Measurements from ENCODE around the gene STX18.
"Not testable (repeated sequence)": the region's sequence is repeated elsewhere in the genome, so short reads cannot be mapped to it uniquely, and the experiment has no call there.

The STX18 gene

GRCh38 chr4:4422117-4422516 is 119.7 kb downstream of the STX18 start:
- Histone ChIP-seq H3K36me3 (ENCODE audit: control insufficient read depth, low read depth, low read length) (peaks cover 26% of the 10 kb centered on the region), H3K4me1 (ENCODE audit: control insufficient read depth, low read depth, low read length) (peaks cover 37% of the 10 kb centered on the region)
- H3K27me3 ChIP-seq (ENCODE audit: control insufficient read depth, insufficient read depth, low read length); H3K27ac ChIP-seq (ENCODE audit: low read length); H3K4me3 ChIP-seq (ENCODE audit: low read length); H3K9ac ChIP-seq (ENCODE audit: low read length); H3K9me3 ChIP-seq (ENCODE audit: control insufficient read depth, low read depth, low read length): not testable (repeated sequence)

- no peak overlapping the region for H3K9ac ChIP-seq (ENCODE audit: low read length)
- peaks cover 29% of the 10 kb centered on the region for H3K4me1 ChIP-seq (ENCODE audit: control insufficient read depth, low read depth, low read length)
- H3K27ac ChIP-seq (ENCODE audit: low read length) = no peak overlapping the region
- no peaks in the 10 kb centered on the region for H3K27me3 ChIP-seq (ENCODE audit: control insufficient read depth, insufficient read depth, low read length)
- H3K4me3 ChIP-seq (ENCODE audit: low read length) = no peak overlapping the region
- no peaks in the 10 kb centered on the region for H3K9me3 ChIP-seq (ENCODE audit: control insufficient read depth, low read depth, low read length)
- peaks cover 26% of the 10 kb centered on the region for H3K36me3 ChIP-seq (ENCODE audit: control insufficient read depth, low read depth, low read length)
Measured at GRCh38 chr4:4421356-4421755, 120.5 kb downstream of the STX18 start.

GRCh38 chr4:4420421-4420820 is 121.4 kb downstream of the STX18 start:
- no peaks in the 10 kb centered on the region for H3K27me3 ChIP-seq (ENCODE audit: control insufficient read depth, insufficient read depth, low read length)
- H3K9ac ChIP-seq (ENCODE audit: low read length) = no peak overlapping the region
- H3K9me3 ChIP-seq (ENCODE audit: control insufficient read depth, low read depth, low read length) = no peaks in the 10 kb centered on the region
- H3K36me3 ChIP-seq (ENCODE audit: control insufficient read depth, low read depth, low read length) = peaks cover 26% of the 10 kb centered on the region
- H3K4me1 ChIP-seq (ENCODE audit: control insufficient read depth, low read depth, low read length) = peaks cover 24% of the 10 kb centered on the region
- H3K27ac ChIP-seq (ENCODE audit: low read length) = no peak overlapping the region
- H3K4me3 ChIP-seq (ENCODE audit: low read length) = no peak overlapping the region

DNA sequence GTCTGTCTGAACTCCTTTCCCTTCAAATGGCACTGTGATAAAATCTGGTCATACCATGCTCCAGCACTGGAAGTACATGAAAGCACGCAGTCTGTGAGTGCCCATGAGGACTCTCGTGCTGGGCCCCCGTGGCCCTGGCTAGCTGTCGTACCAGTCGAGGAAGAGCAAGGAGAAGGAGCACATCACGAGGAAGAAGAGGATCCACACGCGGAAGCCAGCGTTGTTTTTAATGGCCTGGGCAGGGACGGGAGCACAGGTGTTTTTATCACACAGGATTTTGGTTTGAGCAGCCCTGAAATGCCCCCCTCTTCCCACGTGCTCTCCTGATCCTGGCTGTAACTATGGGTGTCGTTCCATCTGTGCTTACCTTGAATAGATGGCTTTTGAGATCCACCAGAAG is 122.0 kb downstream of the STX18 start:
- Histone ChIP-seq H3K4me1 (ENCODE audit: control insufficient read depth, low read depth, low read length) (peaks cover 22% of the 10 kb centered on the region), H3K9ac (ENCODE audit: low read length) (no peak overlapping the region), H3K4me3 (ENCODE audit: low read length) (no peak overlapping the region), H3K27me3 (ENCODE audit: control insufficient read depth, insufficient read depth, low read length) (no peaks in the 10 kb centered on the region), H3K27ac (ENCODE audit: low read length) (no peak overlapping the region), H3K9me3 (ENCODE audit: control insufficient read depth, low read depth, low read length) (no peaks in the 10 kb centered on the region), H3K36me3 (ENCODE audit: control insufficient read depth, low read depth, low read length) (peaks cover 26% of the 10 kb centered on the region)

DNA sequence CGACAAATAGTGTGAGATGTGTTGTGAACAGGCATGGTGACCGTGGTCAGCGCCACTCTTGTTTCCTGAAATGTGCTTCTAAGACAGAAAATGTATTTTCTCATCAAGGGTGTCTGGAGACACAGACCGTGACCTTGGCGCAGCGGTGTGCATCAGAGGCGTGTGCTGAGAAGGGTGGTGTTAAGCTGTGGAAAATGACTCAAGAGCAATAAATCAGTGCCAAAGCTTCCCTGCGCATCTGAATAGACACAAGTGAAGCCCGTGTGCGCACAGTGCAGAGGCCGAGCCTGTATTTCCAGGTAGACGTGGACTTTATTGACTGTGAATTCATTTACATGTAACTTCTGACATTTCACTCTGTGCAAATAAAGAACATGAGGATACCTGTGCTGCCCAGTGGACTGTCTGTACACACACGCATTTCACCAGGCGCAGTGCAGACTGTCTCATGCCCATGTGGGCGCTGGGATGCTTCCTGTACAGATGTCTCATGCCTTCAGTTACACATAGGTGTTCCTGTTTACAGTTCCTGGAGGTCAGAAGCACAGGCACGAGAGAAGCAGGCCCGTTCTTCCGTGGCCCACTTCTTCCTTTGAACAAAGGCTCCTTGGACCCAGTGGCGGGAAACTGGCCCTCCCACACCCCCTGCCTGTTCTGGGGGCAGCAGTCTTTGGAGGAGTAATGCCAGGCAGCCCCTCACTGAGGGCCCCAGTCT is 123.0 kb downstream of the STX18 start:
- Histone ChIP-seq H3K9me3 (ENCODE audit: control insufficient read depth, low read depth, low read length) (no peaks in the 10 kb centered on the region), H3K9ac (ENCODE audit: low read length) (no peak overlapping the region), H3K4me3 (ENCODE audit: low read length) (no peak overlapping the region), H3K27me3 (ENCODE audit: control insufficient read depth, insufficient read depth, low read length) (no peaks in the 10 kb centered on the region), H3K27ac (ENCODE audit: low read length) (no peak overlapping the region), H3K36me3 (ENCODE audit: control insufficient read depth, low read depth, low read length) (peaks cover 26% of the 10 kb centered on the region), H3K4me1 (ENCODE audit: control insufficient read depth, low read depth, low read length) (peaks cover 11% of the 10 kb centered on the region)

DNA sequence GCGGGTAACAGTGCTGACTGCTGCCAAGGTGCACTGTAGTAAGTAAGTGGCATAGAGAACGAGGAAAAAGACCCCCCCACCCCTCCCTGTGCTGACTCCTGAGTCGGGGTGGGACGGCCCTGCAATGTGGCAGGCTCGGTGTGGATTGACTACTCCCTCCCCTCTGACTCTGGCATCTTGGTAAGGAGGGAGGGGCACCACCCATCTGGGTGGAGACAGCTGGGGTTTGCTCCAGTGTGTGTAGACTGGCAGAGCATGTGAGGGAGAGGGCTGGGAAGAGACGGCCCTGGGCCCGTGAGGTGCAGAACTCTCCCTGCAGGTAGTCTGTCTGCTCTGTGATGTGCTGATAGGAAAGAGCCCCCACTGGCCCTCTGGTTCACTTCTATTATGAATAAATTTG is 124.0 kb downstream of the STX18 start:
- no peaks in the 10 kb centered on the region for H3K9me3 ChIP-seq (ENCODE audit: control insufficient read depth, low read depth, low read length)
- H3K27ac ChIP-seq (ENCODE audit: low read length) = no peak overlapping the region
- no peak overlapping the region for H3K9ac ChIP-seq (ENCODE audit: low read length)
- no peak overlapping the region for H3K4me3 ChIP-seq (ENCODE audit: low read length)
- peaks cover 26% of the 10 kb centered on the region for H3K36me3 ChIP-seq (ENCODE audit: control insufficient read depth, low read depth, low read length)
- peaks cover 2% of the 10 kb centered on the region for H3K4me1 ChIP-seq (ENCODE audit: control insufficient read depth, low read depth, low read length)
- H3K27me3 ChIP-seq (ENCODE audit: control insufficient read depth, insufficient read depth, low read length) = no peaks in the 10 kb centered on the region

DNA sequence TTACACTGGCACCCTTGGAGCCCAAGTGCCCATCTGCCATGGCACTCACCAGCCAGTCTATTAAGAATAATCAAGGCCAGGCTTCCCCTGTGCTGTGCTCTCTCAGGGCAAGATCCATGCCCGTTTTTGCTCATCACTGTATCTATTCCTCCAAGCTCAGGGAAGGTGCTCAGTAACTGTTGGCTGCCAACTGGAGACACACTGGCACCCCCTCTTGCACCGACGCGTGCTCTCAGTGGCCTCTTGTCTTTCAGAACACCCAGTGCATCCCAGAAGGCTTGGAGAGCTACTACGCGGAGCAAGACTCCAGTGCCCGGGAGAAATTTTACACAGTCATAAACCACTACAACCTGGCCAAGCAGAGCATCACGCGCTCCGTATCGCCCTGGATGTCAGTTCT is 124.9 kb downstream of the STX18 start:
- no peak overlapping the region for H3K27ac ChIP-seq (ENCODE audit: low read length)
- no peaks in the 10 kb centered on the region for H3K9me3 ChIP-seq (ENCODE audit: control insufficient read depth, low read depth, low read length)
- H3K4me3 ChIP-seq (ENCODE audit: low read length) = no peak overlapping the region
- H3K4me1 ChIP-seq (ENCODE audit: control insufficient read depth, low read depth, low read length) = no peaks in the 10 kb centered on the region
- no peaks in the 10 kb centered on the region for H3K27me3 ChIP-seq (ENCODE audit: control insufficient read depth, insufficient read depth, low read length)
- no peak overlapping the region for H3K9ac ChIP-seq (ENCODE audit: low read length)
- peaks cover 26% of the 10 kb centered on the region for H3K36me3 ChIP-seq (ENCODE audit: control insufficient read depth, low read depth, low read length)

- Histone ChIP-seq H3K4me1 (ENCODE audit: control insufficient read depth, low read depth, low read length) (no peaks in the 10 kb centered on the region), H3K9ac (ENCODE audit: low read length) (no peak overlapping the region), H3K27ac (ENCODE audit: low read length) (no peak overlapping the region), H3K4me3 (ENCODE audit: low read length) (no peak overlapping the region), H3K27me3 (ENCODE audit: control insufficient read depth, insufficient read depth, low read length) (no peaks in the 10 kb centered on the region), H3K9me3 (ENCODE audit: control insufficient read depth, low read depth, low read length) (no peaks in the 10 kb centered on the region), H3K36me3 (ENCODE audit: control insufficient read depth, low read depth, low read length) (peaks cover 26% of the 10 kb centered on the region)
Measured at GRCh38 chr4:4415806-4416805, 125.7 kb downstream of the STX18 start.

DNA sequence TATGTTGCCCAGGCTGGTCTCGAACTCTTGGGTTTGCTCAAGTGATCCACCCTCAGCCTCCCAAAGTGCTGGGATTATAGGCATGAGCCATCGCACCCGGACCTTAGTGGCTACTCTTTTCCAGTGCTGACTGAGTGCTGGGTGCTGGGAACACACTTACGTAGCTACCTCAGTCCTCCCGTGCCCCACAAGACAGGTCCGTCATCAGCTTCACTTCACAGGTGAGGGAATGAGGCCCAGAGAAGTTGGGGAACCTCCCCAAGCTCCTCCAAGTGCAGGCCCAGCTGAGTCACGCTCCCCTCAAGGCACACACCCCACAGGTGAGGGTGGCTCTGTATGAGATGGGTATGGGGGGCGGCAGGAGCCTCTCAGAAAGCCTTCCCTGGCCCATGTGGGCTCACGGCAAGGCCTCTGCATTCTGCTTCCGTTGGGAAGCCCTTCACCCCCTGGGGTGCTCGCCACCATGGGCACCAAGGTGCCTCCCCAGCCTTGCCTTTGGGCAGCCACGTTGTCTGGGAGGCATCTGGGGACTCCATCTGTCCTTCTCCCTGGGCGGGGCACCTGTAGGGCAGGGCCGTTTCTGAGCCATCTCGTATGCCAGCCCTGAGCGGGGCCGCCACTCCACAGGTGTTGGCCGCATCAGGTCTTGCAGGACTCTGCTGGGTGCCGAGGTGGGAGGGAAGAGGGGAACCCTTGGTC is 126.6 kb downstream of the STX18 start:
- no peak overlapping the region for H3K27ac ChIP-seq (ENCODE audit: low read length)
- no peaks in the 10 kb centered on the region for H3K27me3 ChIP-seq (ENCODE audit: control insufficient read depth, insufficient read depth, low read length)
- H3K4me3 ChIP-seq (ENCODE audit: low read length) = no peak overlapping the region
- no peaks in the 10 kb centered on the region for H3K9me3 ChIP-seq (ENCODE audit: control insufficient read depth, low read depth, low read length)
- no peaks in the 10 kb centered on the region for H3K4me1 ChIP-seq (ENCODE audit: control insufficient read depth, low read depth, low read length)
- H3K36me3 ChIP-seq (ENCODE audit: control insufficient read depth, low read depth, low read length) = peaks cover 21% of the 10 kb centered on the region
- H3K9ac ChIP-seq (ENCODE audit: low read length) = no peak overlapping the region

DNA sequence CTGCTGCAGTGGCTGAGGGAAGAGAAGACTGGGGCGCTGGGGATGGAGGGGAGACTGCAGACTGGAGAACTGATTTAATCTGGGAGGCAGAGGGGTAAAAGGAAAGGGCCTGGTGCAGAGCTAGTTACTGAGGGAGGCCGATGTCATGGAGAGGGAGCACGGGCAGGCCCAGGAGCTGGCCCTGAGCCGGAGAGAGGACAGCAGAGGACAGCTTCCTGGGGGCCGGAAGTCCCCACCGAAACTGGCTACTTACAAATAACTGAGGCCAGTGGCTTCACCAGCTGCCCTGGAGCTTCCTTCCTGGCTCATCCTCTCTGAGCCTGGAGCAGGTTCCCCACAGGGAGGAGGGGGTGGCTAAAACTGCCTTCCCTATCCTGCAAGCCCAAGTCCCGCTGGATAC is 128.0 kb downstream of the STX18 start:
- H3K27ac ChIP-seq (ENCODE audit: low read length) = no peak overlapping the region
- H3K27me3 ChIP-seq (ENCODE audit: control insufficient read depth, insufficient read depth, low read length) = no peaks in the 10 kb centered on the region
- H3K4me3 ChIP-seq (ENCODE audit: low read length) = no peak overlapping the region
- no peaks in the 10 kb centered on the region for H3K9me3 ChIP-seq (ENCODE audit: control insufficient read depth, low read depth, low read length)
- no peak overlapping the region for H3K9ac ChIP-seq (ENCODE audit: low read length)
- H3K4me1 ChIP-seq (ENCODE audit: control insufficient read depth, low read depth, low read length) = no peaks in the 10 kb centered on the region
- peaks cover 7% of the 10 kb centered on the region for H3K36me3 ChIP-seq (ENCODE audit: control insufficient read depth, low read depth, low read length)

GRCh38 chr4:4413373-4413725 is 128.5 kb downstream of the STX18 start:
- no peak overlapping the region for H3K9ac ChIP-seq (ENCODE audit: low read length)
- H3K36me3 ChIP-seq (ENCODE audit: control insufficient read depth, low read depth, low read length) = peaks cover 2% of the 10 kb centered on the region
- H3K4me1 ChIP-seq (ENCODE audit: control insufficient read depth, low read depth, low read length) = no peaks in the 10 kb centered on the region
- H3K27ac ChIP-seq (ENCODE audit: low read length) = no peak overlapping the region
- no peaks in the 10 kb centered on the region for H3K9me3 ChIP-seq (ENCODE audit: control insufficient read depth, low read depth, low read length)
- no peaks in the 10 kb centered on the region for H3K27me3 ChIP-seq (ENCODE audit: control insufficient read depth, insufficient read depth, low read length)
- H3K4me3 ChIP-seq (ENCODE audit: low read length) = no peak overlapping the region
